Suprapubic skin (tissue), 4 donors: ENCODE data around the gene NT5E.

Experiments used
- EP300 ChIP-seq: sonication (generic); formaldehyde crosslinking; IDR thresholded peaks from one replicate; pipeline ENCODE4 v1.6.1; 2017; ENCODE audit warnings: antibody characterized with exemption
- POLR2A ChIP-seq, 2 donors: fragments of 450-650 bp; IDR thresholded peaks; one replicate each; pipeline ENCODE4 v1.6.1; 2017; ENCODE audit warnings: antibody characterized with exemption in 2 of 2, mild to moderate bottlenecking in 2 of 2, moderate library complexity in 2 of 2
- POLR2AphosphoS5 ChIP-seq, 3 donors: sonication (generic); formaldehyde crosslinking; IDR thresholded peaks; one replicate each; pipeline ENCODE4 v1.6.1; 2017; ENCODE audit warnings: antibody characterized with exemption in 3 of 3
- TF ChIP-seq, protein P1 (sequence below), 2 donors: fragments of 200-600 bp in 1 of 2; fragments of 450-650 bp in 1 of 2; sonication (generic) in 1 of 2; IDR thresholded peaks; one replicate each; pipeline ENCODE4 v1.5.1; 2016 to 2019; ENCODE audit warnings: antibody characterized with exemption in 2 of 2, mild to moderate bottlenecking in 1 of 2, moderate library complexity in 1 of 2

DNA sequence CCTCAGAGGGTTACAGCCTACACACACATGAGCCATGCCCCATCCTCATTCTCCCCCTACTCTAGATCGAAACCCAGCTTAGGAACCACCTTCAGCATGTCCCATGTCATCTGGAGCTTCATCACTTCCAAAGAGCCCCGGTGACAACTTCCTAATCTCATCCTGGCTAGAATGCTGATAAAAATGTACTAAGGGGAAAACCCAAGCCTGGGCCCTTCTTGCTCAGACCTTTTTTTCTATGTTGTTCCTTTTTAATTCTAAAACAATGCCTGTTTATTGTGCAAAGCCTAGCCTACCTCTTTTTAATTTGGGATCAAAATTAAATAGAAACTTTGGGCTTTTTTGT lies 44.1 kb upstream of the NT5E start:
- TF ChIP-seq, protein P1, sequence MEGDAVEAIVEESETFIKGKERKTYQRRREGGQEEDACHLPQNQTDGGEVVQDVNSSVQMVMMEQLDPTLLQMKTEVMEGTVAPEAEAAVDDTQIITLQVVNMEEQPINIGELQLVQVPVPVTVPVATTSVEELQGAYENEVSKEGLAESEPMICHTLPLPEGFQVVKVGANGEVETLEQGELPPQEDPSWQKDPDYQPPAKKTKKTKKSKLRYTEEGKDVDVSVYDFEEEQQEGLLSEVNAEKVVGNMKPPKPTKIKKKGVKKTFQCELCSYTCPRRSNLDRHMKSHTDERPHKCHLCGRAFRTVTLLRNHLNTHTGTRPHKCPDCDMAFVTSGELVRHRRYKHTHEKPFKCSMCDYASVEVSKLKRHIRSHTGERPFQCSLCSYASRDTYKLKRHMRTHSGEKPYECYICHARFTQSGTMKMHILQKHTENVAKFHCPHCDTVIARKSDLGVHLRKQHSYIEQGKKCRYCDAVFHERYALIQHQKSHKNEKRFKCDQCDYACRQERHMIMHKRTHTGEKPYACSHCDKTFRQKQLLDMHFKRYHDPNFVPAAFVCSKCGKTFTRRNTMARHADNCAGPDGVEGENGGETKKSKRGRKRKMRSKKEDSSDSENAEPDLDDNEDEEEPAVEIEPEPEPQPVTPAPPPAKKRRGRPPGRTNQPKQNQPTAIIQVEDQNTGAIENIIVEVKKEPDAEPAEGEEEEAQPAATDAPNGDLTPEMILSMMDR (IDR thresholded peaks at IDR 0.05) = no peak
- TF ChIP-seq POLR2AphosphoS5 (IDR thresholded peaks at IDR 0.05) = no peak
- no peak for TF ChIP-seq EP300
- TF ChIP-seq POLR2A (IDR thresholded peaks at IDR 0.05) = no peak
